ENCODE measurements around the gene GDF7. TPM values are rescaled to one million over a fixed set of nuclear protein-coding genes. Genes with fewer than 3 reads are reported as not detected.

Gene GDF7
- polyA plus RNA-seq, 1 donor (not counting 4 experiments of a cell fraction or from before 2014, with no cell fraction given): not detected

- no peaks in the 10 kb centered on the region for H4K20me1 ChIP-seq (ENCODE audit: control insufficient read depth, extremely low read depth, insufficient read depth, low read length)
- TF ChIP-seq CTCF (optimal IDR thresholded peaks at IDR 0.05 in 1 of 3, IDR thresholded peaks at IDR 0.05 in 1 of 3, conservative IDR thresholded peaks at IDR 0.05 in 1 of 3; ENCODE audit: extremely low read depth in 1 of 3, insufficient read depth in 2 of 3, low read length in 3 of 3) (no peak), EZH2 (IDR thresholded peaks at IDR 0.05; ENCODE audit: low read length) (no peak)
- no peak overlapping the region for H3K4me2 ChIP-seq (ENCODE audit: control insufficient read depth, extremely low read depth, insufficient read depth, low read depth, low read length)
- no peaks in the 10 kb centered on the region for H3K4me1 ChIP-seq (ENCODE audit: control insufficient read depth, extremely low read depth, insufficient read depth, low read length)
- no peak overlapping the region for H3K27ac ChIP-seq (ENCODE audit: control insufficient read depth, insufficient read depth, low read length)
- no peaks in the 10 kb centered on the region for H3K79me2 ChIP-seq (ENCODE audit: control insufficient read depth, insufficient read depth, low read length)
- peaks cover 3% of the 10 kb centered on the region in 2 experiments for H3K36me3 ChIP-seq (ENCODE audit: control insufficient read depth in 2 of 2, extremely low read depth in 1 of 2, insufficient read depth in 2 of 2, low read length in 2 of 2)
- H2AFZ ChIP-seq (ENCODE audit: control insufficient read depth, low read length): no peak overlapping the region
- H3K9me3 ChIP-seq (ENCODE audit: control insufficient read depth, low read depth, low read length): no peaks in the 10 kb centered on the region
- DNase-seq (ENCODE audit: low read depth, low spot score): no peak
- no peaks in the 10 kb centered on the region for H3K9me1 ChIP-seq (ENCODE audit: control insufficient read depth, extremely low read depth, insufficient read depth, low read length)
- no peak overlapping the region for H3K9ac ChIP-seq (ENCODE audit: control insufficient read depth, extremely low read depth, insufficient read depth, low read length)
- H3K4me3 ChIP-seq (ENCODE audit: control insufficient read depth in 2 of 3, extremely low read depth in 1 of 3, insufficient read depth in 2 of 3, low read depth in 1 of 3, low read length in 3 of 3): no peak overlapping the region
- H3K27me3 ChIP-seq (ENCODE audit: control insufficient read depth, extremely low read depth, insufficient read depth, low read length): peaks cover 8% of the 10 kb centered on the region
- dilution Hi-C loops (cut with MboI; ENCODE audit: extremely low pct_ligation_motif_present, low sequenced_read_pairs): no loop called here
- FAIRE-seq: no peak
Observed at GRCh38 chr2:20678780-20679179, 11.8 kb downstream of the GDF7 start.

GRCh38 chr2:20680744-20681375, 13.9 kb downstream of the GDF7 start:
- no peak overlapping the region for H3K4me2 ChIP-seq (ENCODE audit: control insufficient read depth, extremely low read depth, insufficient read depth, low read depth, low read length)
- no peaks in the 10 kb centered on the region for H3K4me1 ChIP-seq (ENCODE audit: control insufficient read depth, extremely low read depth, insufficient read depth, low read length)
- peaks cover 3 to 5% of the 10 kb centered on the region in 2 experiments for H3K36me3 ChIP-seq (ENCODE audit: control insufficient read depth in 2 of 2, extremely low read depth in 1 of 2, insufficient read depth in 2 of 2, low read length in 2 of 2)
- no peaks in the 10 kb centered on the region for H4K20me1 ChIP-seq (ENCODE audit: control insufficient read depth, extremely low read depth, insufficient read depth, low read length)
- H3K4me3 ChIP-seq (ENCODE audit: control insufficient read depth in 2 of 3, extremely low read depth in 1 of 3, insufficient read depth in 2 of 3, low read depth in 1 of 3, low read length in 3 of 3): no peak overlapping the region
- no peaks in the 10 kb centered on the region for H3K79me2 ChIP-seq (ENCODE audit: control insufficient read depth, insufficient read depth, low read length)
- no peak overlapping the region for H2AFZ ChIP-seq (ENCODE audit: control insufficient read depth, low read length)
- FAIRE-seq (no peak), DNase-seq (ENCODE audit: low read depth, low spot score) (no peak)
- dilution Hi-C loops (cut with MboI; ENCODE audit: extremely low pct_ligation_motif_present, low sequenced_read_pairs): no loop called here
- H3K27ac ChIP-seq (ENCODE audit: control insufficient read depth, insufficient read depth, low read length): no peak overlapping the region
- H3K9me1 ChIP-seq (ENCODE audit: control insufficient read depth, extremely low read depth, insufficient read depth, low read length): no peaks in the 10 kb centered on the region
- H3K27me3 ChIP-seq (ENCODE audit: control insufficient read depth, extremely low read depth, insufficient read depth, low read length): no peaks in the 10 kb centered on the region
- H3K9me3 ChIP-seq (ENCODE audit: control insufficient read depth, low read depth, low read length): no peaks in the 10 kb centered on the region
- no peak overlapping the region for H3K9ac ChIP-seq (ENCODE audit: control insufficient read depth, extremely low read depth, insufficient read depth, low read length)
- TF ChIP-seq CTCF (optimal IDR thresholded peaks at IDR 0.05 in 1 of 3, IDR thresholded peaks at IDR 0.05 in 1 of 3, conservative IDR thresholded peaks at IDR 0.05 in 1 of 3; ENCODE audit: extremely low read depth in 1 of 3, insufficient read depth in 2 of 3, low read length in 3 of 3): no peak
- no peak for TF ChIP-seq EZH2 (IDR thresholded peaks at IDR 0.05; ENCODE audit: low read length)
